Measurements from ENCODE around the gene AKIP1.
"Not testable (repeated sequence)": the region's sequence is repeated elsewhere in the genome, so short reads cannot be mapped to it uniquely, and the experiment has no call there.

DNA sequence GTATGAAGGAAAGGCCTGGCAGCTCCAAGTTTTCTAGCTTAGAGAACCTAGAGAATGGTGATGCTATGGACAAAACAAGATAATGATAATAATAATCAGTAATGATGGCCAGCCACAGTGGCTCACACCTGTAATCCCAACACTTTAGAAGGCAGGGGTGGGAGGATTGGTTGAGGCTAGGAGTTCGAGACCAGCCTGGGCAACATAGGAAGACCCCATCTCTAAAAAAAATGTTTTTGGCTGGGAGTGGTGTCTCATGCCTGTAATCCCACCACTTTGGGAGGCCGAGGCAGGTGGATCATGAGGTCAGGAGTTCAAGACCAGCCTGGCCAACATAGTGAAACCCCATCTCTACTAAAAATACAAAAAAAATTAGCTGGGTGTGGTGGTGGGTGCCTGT lies 24.8 kb downstream of the AKIP1 start:
- TF ChIP-seq, protein P1, sequence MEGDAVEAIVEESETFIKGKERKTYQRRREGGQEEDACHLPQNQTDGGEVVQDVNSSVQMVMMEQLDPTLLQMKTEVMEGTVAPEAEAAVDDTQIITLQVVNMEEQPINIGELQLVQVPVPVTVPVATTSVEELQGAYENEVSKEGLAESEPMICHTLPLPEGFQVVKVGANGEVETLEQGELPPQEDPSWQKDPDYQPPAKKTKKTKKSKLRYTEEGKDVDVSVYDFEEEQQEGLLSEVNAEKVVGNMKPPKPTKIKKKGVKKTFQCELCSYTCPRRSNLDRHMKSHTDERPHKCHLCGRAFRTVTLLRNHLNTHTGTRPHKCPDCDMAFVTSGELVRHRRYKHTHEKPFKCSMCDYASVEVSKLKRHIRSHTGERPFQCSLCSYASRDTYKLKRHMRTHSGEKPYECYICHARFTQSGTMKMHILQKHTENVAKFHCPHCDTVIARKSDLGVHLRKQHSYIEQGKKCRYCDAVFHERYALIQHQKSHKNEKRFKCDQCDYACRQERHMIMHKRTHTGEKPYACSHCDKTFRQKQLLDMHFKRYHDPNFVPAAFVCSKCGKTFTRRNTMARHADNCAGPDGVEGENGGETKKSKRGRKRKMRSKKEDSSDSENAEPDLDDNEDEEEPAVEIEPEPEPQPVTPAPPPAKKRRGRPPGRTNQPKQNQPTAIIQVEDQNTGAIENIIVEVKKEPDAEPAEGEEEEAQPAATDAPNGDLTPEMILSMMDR (IDR thresholded peaks at IDR 0.05 in 2 of 3, conservative IDR thresholded peaks at IDR 0.05 in 1 of 3; ENCODE audit: borderline replicate concordance in 1 of 3, insufficient read depth in 1 of 3, low read depth in 2 of 3, low read length in 2 of 3), result not testable (repeated sequence)
- not testable (repeated sequence) for TF ChIP-seq EGR1 (IDR thresholded peaks at IDR 0.05; ENCODE audit: low read depth); POLR2A (IDR thresholded peaks at IDR 0.05; ENCODE audit: borderline replicate concordance, extremely low read depth, insufficient read depth, insufficient read length)
